Activated naive CD4-positive, alpha-beta T cell treated with anti-CD3 and anti-CD28 coated beads for 36 hours (primary cell): Measurements from ENCODE around the gene CYCS. TPM values are rescaled to one million over a fixed set of nuclear protein-coding genes. Genes with fewer than 3 reads are reported as not detected.

Source experiments
- CTCF ChIA-PET: fragments of 350-600 bp; sonication (Branson Sonifier 250); formaldehyde crosslinking; loops from one replicate; lab custom pipeline; 2021; ENCODE audit warnings: antibody characterized with exemption; lab: Charles Lee
- DNase-seq: peaks from one replicate; pipeline ENCODE4 v3.0.0-alpha.2; 2020
- H3K27ac Mint-ChIP-seq: one replicate; pipeline ENCODE4 v1.8.0; 2021; ENCODE audit warnings: mild to moderate bottlenecking, mixed read lengths
- H3K27me3 Mint-ChIP-seq: one replicate; pipeline ENCODE4 v1.8.0; 2021; ENCODE audit warnings: low read depth, mixed read lengths
- H3K36me3 Mint-ChIP-seq: one replicate; pipeline ENCODE4 v1.8.0; 2021; ENCODE audit warnings: low read depth, mixed read lengths
- H3K4me1 Mint-ChIP-seq: one replicate; pipeline ENCODE4 v1.8.0; 2021; ENCODE audit warnings: low read depth, mixed read lengths
- H3K4me3 Mint-ChIP-seq: one replicate; pipeline ENCODE4 v1.8.0; 2021; ENCODE audit warnings: mild to moderate bottlenecking, moderate library complexity, mixed read lengths
- H3K9me3 Mint-ChIP-seq: one replicate; pipeline ENCODE4 v1.8.0; 2021; ENCODE audit warnings: mixed read lengths
- intact Hi-C: fragments of 100-400 bp; cut with micrococcal nuclease; formaldehyde crosslinking; loops from one replicate; pipeline ENCODE4 v1.15.1; 2023
- total RNA-seq, 2 experiments: library from RNA; stranded (reverse); gene quantifications; one replicate each; pipeline ENCODE4 v1.2.3, GENCODE V29; 2021

The CYCS gene
- total RNA-seq, 2 experiments from 2014 or later: 213 to 224 TPM

DNA sequence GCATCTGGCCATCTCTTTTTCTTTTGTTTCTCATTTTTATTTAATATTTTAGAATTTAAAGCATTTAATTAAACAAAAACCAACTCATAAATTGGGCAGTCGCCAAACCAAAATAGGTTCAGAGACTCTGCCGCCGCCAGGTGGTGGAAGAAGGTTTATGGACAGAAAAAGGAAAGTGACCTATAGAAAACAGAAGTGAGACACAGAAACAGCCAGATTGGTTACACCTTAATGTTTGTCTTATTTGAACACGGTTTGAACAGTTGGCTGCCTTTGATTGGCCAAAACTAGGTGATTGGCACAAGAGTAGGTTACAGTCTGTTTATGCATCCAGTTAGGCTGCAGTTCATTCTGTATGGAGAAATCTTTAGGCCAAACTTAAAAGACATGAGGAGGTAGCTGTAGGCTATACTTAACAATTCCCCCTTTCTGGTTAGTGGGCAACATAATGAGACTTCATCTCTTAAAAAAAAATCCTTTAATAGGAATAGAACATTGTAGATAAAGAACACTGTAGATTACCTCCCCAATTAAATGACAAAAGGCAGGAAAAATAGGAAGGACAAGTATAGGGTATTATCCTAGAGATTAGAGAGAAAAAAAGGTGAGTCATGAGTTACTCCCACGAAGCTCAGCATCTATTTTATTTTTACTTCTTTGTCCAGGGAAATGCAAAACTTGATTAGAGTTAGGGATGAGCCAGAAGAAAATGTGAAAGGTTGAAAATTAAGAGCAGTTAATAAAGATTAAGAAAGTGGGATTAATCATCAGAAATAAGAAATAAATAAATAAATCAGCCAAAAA is 23.9 kb upstream of the CYCS start:
- peaks cover 18% of the 10 kb centered on the region for H3K4me1 Mint-ChIP-seq
- H3K27me3 Mint-ChIP-seq: no peaks in the 10 kb centered on the region
- no peak overlapping the region for H3K27ac Mint-ChIP-seq
- no peak for DNase-seq
- H3K9me3 Mint-ChIP-seq: no peaks in the 10 kb centered on the region
- intact Hi-C loops: no loop called here
- peaks cover 15% of the 10 kb centered on the region for H3K36me3 Mint-ChIP-seq
- CTCF ChIA-PET: interaction anchor here (2.2 kb wide), 1 partner anchor 11 kb away, joined by 11 read pairs; no protein-coding TSS in a partner anchor
- no peak overlapping the region for H3K4me3 Mint-ChIP-seq

DNA sequence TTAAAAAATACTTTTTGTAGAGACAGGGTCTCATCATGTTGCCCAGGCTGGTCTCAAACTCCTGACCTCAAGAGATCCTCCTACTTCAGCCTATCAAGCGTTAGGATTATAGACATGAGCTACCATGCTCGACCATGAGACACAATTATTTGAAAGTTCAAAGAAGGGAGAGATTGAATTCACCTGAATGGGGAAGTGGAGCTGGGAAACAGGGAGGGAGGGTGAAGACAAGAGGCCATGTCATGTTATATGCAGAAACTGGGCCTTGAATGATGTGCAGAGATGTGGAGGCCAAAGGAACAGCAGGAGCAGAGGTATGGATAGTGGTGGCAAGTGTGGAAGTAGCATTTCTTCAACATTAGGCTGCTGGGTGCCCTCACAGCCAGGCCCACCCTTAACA is 18.7 kb upstream of the CYCS start:
- peaks cover 7% of the 10 kb centered on the region for H3K36me3 Mint-ChIP-seq
- no peak overlapping the region for H3K27ac Mint-ChIP-seq
- no peaks in the 10 kb centered on the region for H3K4me1 Mint-ChIP-seq
- no peak for DNase-seq
- H3K9me3 Mint-ChIP-seq: no peaks in the 10 kb centered on the region
- no peak overlapping the region for H3K4me3 Mint-ChIP-seq
- intact Hi-C loops: no loop called here
- H3K27me3 Mint-ChIP-seq: no peaks in the 10 kb centered on the region
- CTCF ChIA-PET: no interaction called here

DNA sequence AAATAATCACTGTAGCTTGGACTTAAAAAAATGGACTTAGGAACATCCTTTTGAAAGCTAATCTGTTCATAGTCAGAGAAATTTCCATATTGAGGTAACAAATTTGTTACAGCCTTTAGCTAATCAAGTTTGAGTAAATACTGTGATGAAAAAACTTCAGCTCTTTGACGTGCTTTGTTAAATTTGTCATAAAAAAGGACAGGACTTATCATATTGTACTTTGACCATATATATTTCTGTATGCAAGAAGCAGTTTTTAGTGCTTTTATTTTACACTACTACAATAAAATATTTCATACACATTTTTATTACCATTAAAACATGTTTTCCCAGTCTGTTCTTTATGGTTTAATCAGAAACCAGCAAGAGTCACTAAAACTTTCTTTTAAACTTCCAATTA is 14.5 kb upstream of the CYCS start:
- intact Hi-C loops: no loop called here
- no peaks in the 10 kb centered on the region for H3K4me1 Mint-ChIP-seq
- no peak for DNase-seq
- CTCF ChIA-PET: interaction anchor here (0.6 kb wide), 1 partner anchor 21 kb away, joined by 3 read pairs; no protein-coding TSS in a partner anchor
- H3K27me3 Mint-ChIP-seq: no peaks in the 10 kb centered on the region
- no peak overlapping the region for H3K27ac Mint-ChIP-seq
- no peak overlapping the region for H3K4me3 Mint-ChIP-seq
- peaks cover 3% of the 10 kb centered on the region for H3K36me3 Mint-ChIP-seq
- H3K9me3 Mint-ChIP-seq: no peaks in the 10 kb centered on the region

DNA sequence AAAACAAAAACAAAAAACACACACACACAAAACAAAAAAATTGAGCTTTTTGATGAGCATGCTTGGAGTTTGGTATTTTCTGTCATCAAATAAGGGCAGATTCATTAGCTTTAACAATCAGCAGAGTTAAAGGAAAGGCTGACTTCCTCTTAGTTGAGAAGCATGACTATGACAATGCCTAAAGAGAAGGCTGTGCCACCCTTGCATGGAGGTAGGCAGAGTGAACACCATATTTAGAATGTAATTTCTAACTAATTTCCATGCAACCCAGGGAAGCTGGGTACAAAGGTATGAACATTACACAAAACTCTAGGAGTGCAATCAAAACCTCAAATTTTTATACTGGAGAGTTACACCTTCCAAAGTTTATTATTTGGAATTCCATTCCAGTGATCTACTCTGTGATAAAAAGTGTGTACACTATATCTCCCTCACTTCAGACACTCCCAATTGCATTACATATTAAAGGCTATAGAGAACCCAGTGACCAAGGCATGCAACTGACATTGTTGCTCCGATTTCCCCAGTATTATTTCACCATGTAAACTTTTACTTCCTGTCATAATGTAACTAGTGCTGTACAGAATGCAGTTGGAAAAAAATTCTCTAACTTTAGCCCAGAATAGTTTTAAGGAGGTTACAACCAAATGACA is 9.4 kb upstream of the CYCS start:
- H3K27ac Mint-ChIP-seq: no peak overlapping the region
- no peaks in the 10 kb centered on the region for H3K9me3 Mint-ChIP-seq
- no peak for DNase-seq
- H3K27me3 Mint-ChIP-seq: no peaks in the 10 kb centered on the region
- no peak overlapping the region for H3K4me3 Mint-ChIP-seq
- intact Hi-C loops: no loop called here
- H3K4me1 Mint-ChIP-seq: peaks cover 8% of the 10 kb centered on the region
- H3K36me3 Mint-ChIP-seq: peaks cover 3% of the 10 kb centered on the region
- CTCF ChIA-PET: interaction anchor here (0.9 kb wide), 1 partner anchor 25 kb away, joined by 3 read pairs; no protein-coding TSS in a partner anchor

DNA sequence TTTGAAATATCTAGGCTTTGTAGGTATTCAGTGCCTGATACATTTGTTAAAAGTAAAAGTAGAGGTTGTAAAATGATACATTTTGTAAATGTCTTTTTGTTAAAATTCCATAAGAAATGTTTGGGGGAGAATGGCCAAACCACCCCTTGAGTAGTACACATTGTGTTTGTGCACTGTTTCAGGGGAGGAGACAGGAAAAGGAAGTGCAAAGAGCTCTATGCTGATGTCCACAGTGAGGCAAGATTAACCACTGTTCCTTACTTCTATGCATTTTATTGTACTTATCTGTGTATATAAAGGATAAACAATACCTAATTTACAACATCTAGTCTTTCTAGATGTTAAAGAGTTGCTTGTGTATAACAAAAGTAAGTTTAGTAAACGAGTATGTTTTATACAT is 7.4 kb upstream of the CYCS start:
- CTCF ChIA-PET: no interaction called here
- DNase-seq: no peak
- Mint-ChIP-seq H3K36me3 (peaks cover 3% of the 10 kb centered on the region), H3K27me3 (no peaks in the 10 kb centered on the region), H3K4me3 (no peak overlapping the region), H3K27ac (no peak overlapping the region), H3K4me1 (peaks cover 8% of the 10 kb centered on the region), H3K9me3 (no peaks in the 10 kb centered on the region)
- intact Hi-C loops: no loop called here

DNA sequence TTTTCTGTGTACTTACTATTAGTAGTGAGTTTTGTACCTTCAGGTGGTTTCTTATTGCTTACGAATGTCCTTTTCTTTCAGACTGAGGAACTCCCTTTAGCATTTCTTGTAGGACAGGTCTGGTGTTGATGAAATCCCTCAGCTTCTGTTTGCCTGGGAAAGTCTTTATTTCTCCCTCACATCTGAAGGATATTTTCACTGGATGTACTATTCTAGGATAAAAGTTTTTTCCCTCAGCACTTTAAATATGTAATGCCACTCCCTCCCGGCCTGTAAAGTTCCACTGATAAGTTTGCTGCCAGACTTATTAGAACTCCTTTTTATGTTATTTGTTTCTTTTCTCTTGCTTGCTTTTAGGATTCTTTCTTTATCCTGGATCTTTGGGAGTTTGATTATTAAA is 1.7 kb upstream of the CYCS start:
- H3K4me1 Mint-ChIP-seq: peaks cover 24% of the 10 kb centered on the region
- no peaks in the 10 kb centered on the region for H3K27me3 Mint-ChIP-seq
- H3K27ac Mint-ChIP-seq: no peak overlapping the region
- no peaks in the 10 kb centered on the region for H3K9me3 Mint-ChIP-seq
- no peak for DNase-seq
- H3K36me3 Mint-ChIP-seq: peaks cover 29% of the 10 kb centered on the region
- H3K4me3 Mint-ChIP-seq: no peak overlapping the region
- intact Hi-C loops: loop anchor here (5.0 to 10.0 kb wide), 2 partner anchors 1752 to 1944 kb away; partner anchors contain the start of gene NUP42
- CTCF ChIA-PET: interaction anchor here (0.7 to 2.4 kb wide), 6 partner anchors 9 to 314 kb away, joined by 3 to 8 read pairs (median 4); a partner anchor contains a TSS

DNA sequence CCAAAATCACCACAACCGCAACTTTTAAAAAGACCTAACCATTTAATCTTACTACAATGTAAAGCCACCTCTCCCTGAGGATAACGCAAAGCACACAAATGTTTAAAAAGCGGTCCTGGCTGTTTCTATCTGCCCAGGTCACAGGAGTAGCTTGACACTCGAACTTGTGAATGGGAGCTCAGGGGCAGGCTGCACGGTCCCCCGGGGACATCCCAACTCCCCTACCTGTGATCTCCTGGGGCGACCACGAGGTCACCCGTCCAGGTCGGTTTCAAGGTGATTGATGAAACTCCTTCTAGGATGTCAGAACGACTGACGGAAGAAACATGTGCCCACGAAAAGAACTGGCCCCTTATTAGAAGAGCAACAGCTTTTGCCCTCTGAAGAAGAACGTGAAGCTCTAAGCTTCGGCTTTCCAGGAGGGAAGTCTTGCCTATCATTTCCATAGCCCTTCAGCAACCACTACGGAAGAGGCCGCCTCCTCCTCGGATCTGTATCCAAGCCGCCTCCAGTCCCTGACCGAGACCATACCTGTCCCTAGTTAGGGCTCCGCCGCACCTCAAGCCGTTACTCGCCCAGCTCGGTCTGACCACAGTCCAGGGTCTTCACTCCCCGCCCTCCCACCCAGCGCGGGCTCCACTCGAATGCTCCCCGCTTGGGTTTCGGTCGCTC is 459 bp downstream of the CYCS start:
- H3K4me3 Mint-ChIP-seq: peak overlapping the region; percentile 93
- no peaks in the 10 kb centered on the region for H3K27me3 Mint-ChIP-seq
- peaks cover 42% of the 10 kb centered on the region for H3K36me3 Mint-ChIP-seq
- DNase-seq: peak; percentile 26
- CTCF ChIA-PET: interaction anchor here (0.6 to 1.7 kb wide), 4 partner anchors 26 to 97 kb away, joined by 3 to 4 read pairs (median 4); no protein-coding TSS in a partner anchor
- no peaks in the 10 kb centered on the region for H3K9me3 Mint-ChIP-seq
- H3K27ac Mint-ChIP-seq: peak overlapping the region; percentile 98
- intact Hi-C loops: loop anchor here (1.0 to 10.0 kb wide), 15 partner anchors 7 to 1942 kb away; partner anchors contain the start of genes CBX3, HNRNPA2B1, NUP42 and OSBPL3
- peaks cover 37% of the 10 kb centered on the region for H3K4me1 Mint-ChIP-seq

DNA sequence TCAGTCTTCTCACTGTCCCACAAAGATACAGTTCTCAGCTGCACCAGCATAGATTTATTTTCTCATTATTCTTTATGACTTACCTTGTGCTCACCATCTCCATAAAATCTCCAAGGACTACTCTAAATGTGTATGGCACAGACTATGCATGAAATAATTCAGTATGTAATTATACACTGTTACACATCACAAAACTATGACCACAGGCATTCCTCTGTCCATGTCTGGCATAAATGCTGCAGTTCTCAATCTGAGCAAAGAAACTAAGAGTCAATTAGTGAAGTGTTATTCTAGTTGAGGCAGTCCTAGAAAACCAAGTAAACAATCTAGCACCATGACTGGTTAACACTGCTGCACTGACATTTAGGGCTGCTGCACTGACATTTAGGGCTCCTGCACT is 2.7 kb downstream of the CYCS start:
- peaks cover 47% of the 10 kb centered on the region for H3K36me3 Mint-ChIP-seq
- no peaks in the 10 kb centered on the region for H3K27me3 Mint-ChIP-seq
- intact Hi-C loops: loop anchor here (10.0 kb wide), 1 partner anchor 1748 kb away; no protein-coding TSS in a partner anchor
- H3K9me3 Mint-ChIP-seq: no peaks in the 10 kb centered on the region
- CTCF ChIA-PET: interaction anchor here (0.6 to 1.9 kb wide), 2 partner anchors 112 to 301 kb away, joined by 3 to 4 read pairs; no protein-coding TSS in a partner anchor
- DNase-seq: no peak
- peak overlapping the region; percentile 9 for H3K4me3 Mint-ChIP-seq
- peaks cover 58% of the 10 kb centered on the region for H3K4me1 Mint-ChIP-seq
- H3K27ac Mint-ChIP-seq: peak overlapping the region; percentile 10

DNA sequence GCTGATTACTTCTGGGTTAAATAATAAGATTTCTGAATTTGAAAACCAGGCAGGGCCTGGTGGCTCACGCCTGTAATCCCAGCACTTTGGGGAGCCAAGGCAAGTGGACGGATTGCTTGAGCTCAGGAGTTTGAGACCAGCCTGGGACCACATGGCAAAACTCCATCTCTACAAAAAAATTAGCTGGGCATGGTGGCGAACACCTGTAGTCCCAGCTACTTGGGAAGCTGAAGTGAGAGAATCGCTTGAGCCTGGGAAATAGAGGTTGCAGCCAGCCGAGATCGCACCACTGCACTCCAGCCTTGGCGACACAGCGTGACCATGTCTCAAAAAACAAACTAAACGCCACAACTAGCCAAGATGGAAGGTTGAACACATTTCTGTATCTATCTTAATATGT is 3.5 kb downstream of the CYCS start:
- Mint-ChIP-seq H3K27me3 (no peaks in the 10 kb centered on the region), H3K36me3 (peaks cover 51% of the 10 kb centered on the region), H3K9me3 (no peaks in the 10 kb centered on the region), H3K27ac (no peak overlapping the region), H3K4me3 (no peak overlapping the region), H3K4me1 (peaks cover 64% of the 10 kb centered on the region)
- CTCF ChIA-PET: interaction anchor here (0.6 to 1.9 kb wide), 3 partner anchors 39 to 301 kb away, joined by 3 to 4 read pairs (median 4); no protein-coding TSS in a partner anchor
- no peak for DNase-seq
- intact Hi-C loops: loop anchor here (10.0 kb wide), 1 partner anchor 1747 kb away; no protein-coding TSS in a partner anchor

DNA sequence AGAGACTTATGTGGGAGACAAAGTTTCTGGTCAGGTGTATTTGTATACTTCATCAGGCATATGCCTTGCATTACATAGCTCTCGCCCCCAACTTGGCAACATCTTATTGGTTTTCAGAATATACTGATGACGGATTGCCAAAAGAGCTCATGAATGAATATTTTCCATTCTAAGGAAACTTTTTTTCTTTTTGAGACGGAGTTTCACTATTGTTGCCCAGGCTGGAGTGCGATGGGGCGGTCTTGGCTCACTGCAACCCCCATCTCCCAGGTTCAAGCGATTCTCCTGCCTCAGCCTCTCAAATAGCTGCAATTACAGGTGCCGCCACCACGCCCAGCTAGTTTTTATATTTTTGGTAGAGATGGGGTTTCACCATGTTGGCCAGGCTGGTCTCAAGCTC is 6.0 kb downstream of the CYCS start:
- DNase-seq: no peak
- CTCF ChIA-PET: interaction anchor here (0.7 to 2.0 kb wide), 3 partner anchors 21 to 27 kb away, joined by 3 to 8 read pairs (median 3); no protein-coding TSS in a partner anchor
- Mint-ChIP-seq H3K36me3 (peaks cover 42% of the 10 kb centered on the region), H3K4me3 (no peak overlapping the region), H3K27ac (no peak overlapping the region), H3K9me3 (no peaks in the 10 kb centered on the region), H3K27me3 (no peaks in the 10 kb centered on the region), H3K4me1 (peaks cover 59% of the 10 kb centered on the region)
- intact Hi-C loops: no loop called here

DNA sequence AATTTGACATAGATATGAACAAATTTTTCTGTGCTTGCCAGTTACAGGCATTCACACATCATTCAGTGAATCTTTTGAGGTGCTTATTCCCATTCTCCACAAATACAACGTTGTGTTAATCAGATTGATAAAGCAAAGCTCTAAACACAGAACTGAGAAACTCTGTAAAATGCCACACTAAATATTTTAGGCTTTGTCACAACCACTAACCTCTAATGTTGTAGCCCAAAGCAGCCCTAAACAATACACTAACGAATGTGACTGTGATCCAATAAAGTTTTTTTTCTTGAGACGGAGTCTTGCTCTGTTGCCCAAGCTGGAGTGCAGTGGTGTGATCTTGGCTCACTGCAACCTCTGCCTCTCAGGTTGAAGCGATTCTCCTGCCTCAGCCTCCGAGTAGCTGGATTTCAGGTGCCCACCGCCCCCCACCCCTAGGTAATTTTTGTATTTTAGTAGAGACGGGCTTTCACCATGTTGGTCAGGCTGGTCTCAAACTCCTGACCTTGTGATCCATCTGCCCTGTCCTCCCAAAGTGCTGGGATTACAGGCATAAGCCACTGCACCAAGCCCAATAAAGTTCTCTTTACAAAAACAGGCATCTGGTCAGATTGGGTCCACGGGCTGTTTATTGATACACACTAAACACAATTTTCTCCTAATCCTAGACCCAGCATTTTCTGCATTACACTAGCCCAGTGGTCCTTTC is 6.9 kb downstream of the CYCS start:
- Mint-ChIP-seq H3K27ac (no peak overlapping the region), H3K4me1 (peaks cover 51% of the 10 kb centered on the region), H3K36me3 (peaks cover 33% of the 10 kb centered on the region), H3K27me3 (no peaks in the 10 kb centered on the region), H3K9me3 (no peaks in the 10 kb centered on the region), H3K4me3 (no peak overlapping the region)
- no peak for DNase-seq
- CTCF ChIA-PET: interaction anchor here (0.6 to 2.0 kb wide), 3 partner anchors 20 to 47 kb away, joined by 3 to 8 read pairs (median 3); no protein-coding TSS in a partner anchor
- intact Hi-C loops: no loop called here
